Fibroblast of the conjunctiva (primary cell): ENCODE measurements around the gene CD40.
"Not testable (repeated sequence)": the region's sequence is repeated elsewhere in the genome, so short reads cannot be mapped to it uniquely, and the experiment has no call there.

Experiments
- DNase-seq: peaks from one replicate; pipeline ENCODE4 v3.0.0-alpha.2; 2010; ENCODE audit warnings: low read depth

The CD40 gene

DNA sequence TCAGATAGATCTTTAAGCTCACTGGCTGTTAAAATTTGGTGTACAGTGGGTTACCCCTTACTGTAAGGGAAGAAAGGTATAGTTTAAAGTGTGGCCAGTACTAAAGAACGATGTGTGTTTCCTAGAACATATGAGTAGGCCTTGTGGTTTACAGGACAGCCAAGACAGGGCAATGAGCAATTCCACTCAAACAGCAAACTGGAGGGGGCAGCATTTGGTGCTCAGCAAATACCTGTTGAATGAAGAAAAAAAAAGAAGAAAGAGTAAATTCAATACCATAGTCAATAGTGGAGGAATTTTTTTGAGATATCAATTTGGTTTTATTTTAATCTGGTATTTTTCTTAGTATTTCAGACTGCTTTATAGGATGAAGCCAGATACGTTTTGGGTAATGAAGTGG lies 24.6 kb upstream of the CD40 start:
- no peak for DNase-seq

DNA sequence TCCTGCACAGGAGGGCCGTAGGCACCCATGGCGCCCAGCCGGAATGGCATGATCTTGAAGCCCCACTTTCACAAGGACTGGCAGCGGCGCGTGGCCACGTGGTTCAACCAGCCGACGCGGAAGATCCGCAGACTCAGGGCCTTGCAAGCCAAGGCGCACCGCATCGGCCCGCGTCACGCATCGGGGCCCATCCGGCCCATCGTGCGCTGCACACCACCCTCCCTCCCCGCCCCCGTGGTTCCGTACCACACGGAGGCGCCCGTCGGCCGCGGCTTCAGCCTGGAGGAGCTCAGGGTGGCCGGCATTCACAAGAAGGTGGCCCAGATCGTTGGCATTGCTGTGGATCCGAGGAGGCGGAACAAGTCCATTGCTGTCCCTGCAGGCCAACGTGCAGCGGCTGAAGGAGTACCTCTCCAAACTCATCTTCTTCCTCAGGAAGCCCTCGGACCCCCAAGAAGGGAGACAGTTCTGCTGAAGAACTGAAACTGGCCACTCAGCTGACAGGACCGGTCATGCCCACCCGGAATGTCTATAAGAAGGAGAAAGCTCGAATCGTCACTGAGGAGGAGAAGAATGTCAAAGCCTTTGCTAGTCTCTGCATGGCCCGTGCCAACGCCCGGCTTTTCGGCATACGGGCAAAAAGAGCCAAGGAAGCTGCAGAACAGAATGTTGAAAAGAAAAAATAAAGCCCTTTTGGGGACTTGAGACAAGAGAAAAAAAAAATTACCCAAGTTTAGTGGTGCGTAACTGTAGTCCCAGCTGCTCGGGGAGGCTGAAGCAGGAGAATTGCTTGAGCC lies 18.4 kb upstream of the CD40 start:
- DNase-seq: no peak

DNA sequence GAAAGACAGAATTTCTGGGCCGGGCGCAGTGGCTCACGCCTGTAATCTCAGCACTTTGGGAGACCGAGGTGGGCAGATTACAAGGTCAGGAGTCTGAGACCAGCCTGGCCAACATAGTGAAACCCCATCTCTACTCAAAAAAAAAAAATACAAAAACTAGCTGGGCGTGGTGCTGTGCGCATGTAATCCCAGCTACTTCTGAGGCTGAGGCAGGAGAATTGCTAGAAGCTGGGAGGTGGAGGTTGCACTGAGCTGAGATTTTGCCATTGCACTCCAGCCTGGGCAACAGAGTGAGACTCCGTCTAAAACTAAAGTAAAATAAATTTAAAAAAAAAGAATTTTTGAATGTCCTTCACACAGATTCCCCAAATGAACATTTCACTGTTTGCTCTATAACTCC lies 17.7 kb upstream of the CD40 start:
- DNase-seq: not testable (repeated sequence)

DNA sequence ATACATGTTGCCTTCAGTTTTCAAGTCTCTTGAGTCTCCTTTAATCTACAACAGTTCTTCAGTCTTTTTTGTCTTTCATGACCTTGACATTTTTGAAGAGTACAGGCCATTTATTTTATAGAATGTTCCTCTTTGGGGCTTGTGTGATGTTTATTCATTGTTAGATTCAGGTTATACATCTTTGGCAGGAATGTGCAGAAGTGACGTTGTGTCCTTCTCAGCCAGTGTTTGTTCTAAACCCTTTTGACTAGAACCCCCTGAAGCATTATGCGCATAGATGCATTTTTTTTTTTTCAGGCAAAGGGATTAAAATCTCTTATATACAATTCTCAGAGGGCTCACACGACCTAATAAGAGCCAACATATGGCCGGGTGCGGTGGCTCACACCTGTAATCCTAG lies 17.1 kb upstream of the CD40 start:
- DNase-seq: no peak

DNA sequence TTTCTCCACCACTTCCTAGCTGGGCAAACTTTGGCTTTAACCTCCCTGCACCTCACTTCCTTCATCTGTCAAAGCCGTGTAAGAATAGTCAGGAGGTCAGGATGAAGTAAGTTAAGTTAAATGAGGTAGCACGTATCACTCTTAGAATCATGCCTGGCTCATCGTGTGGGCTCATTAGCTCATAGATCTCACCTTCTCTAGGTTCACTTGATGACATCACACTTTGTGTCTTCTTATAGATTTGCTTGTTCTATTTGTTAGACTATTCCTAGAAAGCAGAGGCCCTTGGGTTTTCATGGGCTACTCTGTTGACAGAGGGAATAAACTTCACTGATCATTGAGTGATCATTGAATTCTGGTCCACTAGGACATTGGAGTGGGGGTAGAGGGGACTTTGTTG lies 16.2 kb upstream of the CD40 start:
- DNase-seq: no peak

DNA sequence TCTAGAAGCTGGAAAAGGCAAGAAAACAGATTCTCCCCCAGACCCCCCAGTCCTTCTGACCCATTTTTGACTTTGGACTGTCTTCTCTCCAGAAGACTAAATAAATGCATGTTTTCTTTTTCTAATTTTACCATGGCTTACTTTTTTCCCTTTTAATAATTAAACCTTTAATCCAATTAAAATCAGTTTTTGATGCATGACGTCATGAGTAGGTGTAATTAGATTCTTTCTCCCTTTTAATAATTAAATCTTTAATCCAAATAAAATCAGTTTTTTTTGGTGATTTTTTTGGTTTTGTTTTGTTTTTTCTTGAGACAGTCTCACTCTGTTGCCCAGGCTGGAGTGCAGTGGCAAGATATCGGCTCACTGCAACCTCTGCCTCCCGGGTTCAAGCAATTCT lies 15.2 kb upstream of the CD40 start:
- DNase-seq: no peak

DNA sequence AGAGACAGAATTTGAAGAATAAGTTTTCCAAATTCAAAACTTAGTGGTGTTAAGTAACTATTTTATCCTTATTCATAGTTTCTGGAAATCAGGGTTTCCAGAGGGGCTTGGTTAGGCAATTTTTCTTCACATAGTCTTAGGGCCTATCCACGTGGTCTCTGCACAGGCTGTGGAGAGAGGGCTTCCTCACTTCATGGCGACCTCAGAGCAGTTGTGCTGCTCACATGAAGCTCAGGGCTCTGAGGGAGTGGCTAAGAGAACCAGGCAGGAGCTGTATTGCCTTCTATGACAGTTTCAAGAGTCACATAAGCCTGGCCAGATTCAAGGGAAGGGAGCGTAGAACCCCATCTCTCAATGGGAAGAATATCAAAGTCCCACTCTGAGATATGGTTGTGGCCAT lies 13.9 kb upstream of the CD40 start:
- DNase-seq: no peak

DNA sequence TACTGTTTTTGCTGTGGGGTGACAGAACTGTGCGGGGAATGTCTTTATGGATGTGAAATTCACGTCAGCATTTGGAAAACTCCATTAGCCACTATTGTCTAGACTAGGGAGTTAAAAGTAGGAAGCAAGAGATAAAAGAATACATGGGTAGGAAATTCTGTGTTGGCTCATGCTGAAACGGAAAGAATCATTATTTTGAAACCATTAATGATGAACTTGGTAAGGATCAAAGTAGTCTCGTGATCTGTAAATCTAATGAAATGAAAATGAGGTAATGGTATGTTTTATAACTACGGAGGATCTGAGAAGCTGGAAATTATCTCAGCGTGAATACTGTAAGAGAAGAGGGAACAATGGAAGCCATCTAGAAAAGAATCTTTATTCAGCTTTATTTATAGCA lies 11.1 kb upstream of the CD40 start:
- DNase-seq: no peak

DNA sequence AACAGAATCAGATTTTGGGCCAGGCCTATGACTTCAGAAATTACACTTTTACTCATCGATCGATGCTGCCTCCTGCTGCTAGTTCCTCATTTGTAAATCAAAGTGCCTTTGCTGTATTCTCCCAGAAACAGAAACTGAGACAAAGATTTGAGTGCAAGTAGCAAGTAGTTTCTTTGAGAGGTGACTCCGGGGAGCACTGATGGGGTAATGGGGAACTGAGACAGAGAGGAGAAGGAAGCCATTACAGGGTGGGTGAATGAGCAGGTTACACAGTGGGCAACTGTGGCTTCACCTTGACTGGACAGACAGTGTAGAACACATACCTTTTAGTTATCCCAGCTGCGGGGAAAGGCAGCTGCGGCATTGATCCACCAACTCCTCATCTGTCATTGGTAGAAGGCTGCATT lies 9.7 kb upstream of the CD40 start:
- no peak for DNase-seq

DNA sequence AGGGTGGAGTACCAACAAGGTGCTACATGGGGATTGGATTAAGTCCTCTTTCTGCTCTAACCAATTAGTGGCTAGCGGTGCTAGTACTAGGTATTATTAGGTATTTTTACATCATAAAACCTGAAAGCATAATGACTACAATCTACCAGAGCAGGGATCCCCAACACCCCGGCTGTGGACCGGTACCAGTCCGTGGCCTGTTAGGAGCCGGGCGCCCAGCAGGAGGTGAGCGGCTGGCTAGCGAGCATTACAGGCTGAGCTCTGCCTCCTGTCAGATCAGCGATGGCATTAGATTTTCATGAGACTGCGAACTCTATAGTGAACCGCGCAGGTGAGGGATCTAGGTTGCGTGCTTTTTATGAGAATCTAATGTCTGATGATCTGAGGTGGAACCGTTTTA lies 9.1 kb upstream of the CD40 start:
- DNase-seq: no peak

DNA sequence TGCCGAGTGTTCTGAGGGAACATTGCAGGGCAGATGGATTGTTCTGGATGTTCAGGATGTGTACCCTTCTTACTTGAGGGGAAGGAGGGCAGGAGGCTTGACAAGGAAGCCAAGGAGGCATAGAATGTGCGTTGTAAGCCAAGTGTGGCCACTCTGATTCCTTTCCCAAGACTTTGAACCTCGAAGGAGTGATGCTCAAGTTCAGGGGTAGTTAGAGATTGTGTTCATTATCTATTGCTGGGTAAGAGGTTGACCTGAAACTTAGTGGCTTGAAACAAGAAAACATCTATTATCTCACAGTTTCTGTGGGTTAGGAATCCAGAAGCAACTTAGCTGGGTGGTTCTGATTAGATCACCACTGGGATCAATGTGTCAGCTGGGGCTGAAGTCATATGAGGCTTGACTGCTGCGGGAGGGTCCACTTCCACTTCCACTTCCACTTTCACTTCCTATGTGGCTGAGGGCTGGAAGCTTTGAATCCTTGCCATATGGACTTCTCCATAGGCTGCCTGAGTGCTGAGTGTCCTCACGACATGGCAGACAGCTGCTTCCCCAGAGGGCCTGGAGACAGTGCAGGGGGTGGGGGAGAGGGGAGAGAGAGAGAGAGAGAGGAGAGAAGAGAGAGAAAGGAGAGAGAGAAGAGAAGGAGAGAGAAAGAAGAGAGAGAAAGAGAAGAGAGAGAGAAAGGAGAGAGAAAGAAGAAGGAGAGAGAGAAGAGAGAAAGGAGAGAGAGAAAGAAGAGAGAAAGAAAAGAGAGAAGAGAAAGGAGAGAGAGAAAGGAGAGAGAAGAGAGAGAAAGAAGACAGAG lies 6.9 kb upstream of the CD40 start:
- no peak for DNase-seq

DNA sequence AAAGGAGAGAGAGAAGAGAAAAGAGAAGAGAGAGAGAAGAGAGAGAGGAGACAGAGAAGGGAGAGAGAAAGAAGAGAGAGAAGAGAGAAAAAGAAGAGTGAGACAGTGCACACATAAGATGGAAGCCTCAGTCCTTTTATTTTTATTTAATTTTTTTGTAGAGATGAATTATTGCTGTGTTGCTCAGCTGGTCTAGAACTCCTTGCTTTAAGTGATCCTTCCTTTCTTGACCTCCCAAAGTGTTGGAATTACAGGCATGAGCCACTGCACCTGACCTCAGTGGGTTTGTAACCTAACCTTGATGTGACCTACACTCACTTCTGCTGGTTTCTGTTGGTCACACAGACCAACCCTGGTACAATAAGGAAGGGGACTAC lies 6.3 kb upstream of the CD40 start:
- no peak for DNase-seq

DNA sequence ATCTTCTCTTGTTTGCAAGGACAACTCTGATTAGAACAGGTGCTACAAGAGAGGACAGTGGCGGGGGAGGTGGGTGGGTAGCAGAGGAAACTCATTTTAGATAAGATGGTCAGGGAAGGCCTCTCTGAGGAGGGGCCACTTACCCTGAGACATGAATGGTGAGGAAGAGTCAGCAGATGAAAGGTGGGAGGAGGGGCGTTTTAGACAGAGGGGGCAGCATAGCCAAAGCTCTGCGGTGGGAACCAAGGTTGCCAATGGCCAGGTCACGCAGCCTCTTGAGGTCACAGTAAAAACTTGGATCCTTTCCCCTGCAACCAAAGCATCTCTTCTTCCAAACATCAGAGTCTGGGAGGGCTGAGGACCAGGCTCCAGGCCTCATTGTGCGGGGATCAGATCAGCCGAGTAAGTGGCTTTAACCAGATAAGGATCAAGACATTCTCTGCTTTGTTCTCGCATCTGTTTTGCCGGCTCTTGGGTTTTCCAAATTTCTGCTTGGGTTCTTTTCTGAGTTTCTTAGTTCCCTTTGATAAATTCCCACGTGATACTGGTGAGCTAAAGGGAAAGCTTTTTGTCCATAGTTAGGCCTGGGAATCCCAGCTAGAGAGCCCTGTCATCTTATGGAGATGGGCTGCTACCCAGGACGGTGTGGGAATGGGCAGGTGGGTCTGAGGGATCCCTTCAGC lies 5.5 kb upstream of the CD40 start:
- no peak for DNase-seq

DNA sequence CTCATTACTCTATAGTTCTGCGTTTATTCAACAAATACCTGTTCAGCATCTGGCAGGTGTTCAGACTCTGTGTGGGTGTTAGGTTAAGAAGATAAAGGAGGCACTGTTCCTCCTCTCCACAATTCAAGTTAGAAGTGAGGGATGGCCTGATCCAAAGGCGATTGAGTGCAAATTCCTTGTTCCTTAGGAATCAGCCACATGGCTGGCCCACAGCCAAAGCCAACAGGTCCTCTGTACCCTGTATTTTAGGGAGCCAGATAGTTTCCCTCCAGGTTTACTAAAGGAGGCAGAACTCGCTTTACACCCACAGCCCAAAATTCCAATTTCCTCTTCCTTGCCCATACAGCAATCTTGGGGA lies 5.0 kb upstream of the CD40 start:
- no peak for DNase-seq

DNA sequence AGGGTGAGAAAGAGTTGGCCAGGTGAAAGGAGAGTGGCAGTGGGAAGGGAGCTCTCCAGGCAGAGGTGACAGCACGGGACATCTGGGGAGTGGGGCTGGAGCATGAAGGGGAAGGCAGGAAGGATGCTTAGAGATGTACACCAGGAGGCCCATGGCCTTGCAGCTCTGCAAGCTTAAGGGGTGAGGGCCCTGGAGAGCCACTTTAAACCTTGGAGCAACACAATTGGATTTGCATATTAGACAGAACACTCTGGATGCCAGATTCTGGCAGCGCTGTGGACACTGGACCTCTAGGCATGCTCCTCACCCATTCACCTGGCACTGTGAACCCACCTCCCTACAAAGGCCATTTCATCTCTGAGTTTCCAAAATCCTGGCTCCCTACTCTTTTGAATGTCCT lies 3.7 kb upstream of the CD40 start:
- DNase-seq: no peak

DNA sequence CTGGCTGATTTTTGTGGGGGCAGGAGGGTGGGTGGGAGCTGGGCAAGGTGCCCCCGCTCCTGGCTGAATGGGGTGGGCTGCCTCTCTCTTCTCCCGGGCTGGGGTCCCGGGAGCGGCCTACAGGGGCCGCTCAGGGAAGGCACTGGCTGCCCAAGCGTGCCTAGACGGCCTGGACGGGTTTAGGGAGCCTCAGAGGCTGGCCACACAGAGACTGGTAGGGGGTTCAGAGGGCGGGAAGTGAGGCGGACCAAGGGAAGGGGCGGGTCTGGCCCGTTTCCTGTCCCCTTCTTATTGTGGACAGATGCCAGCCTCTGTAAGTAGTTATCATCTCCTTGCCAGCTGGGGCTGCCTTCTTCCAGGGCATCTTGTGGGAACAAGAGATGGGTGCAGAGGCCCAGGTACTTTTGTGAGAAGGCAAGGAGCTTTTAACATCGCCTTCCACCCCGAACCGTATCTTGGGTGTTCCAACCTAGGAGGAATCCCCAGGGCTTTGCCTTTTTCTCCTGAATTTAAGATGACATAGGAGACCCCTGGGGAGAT lies 437 bp downstream of the CD40 start:
- no peak for DNase-seq

DNA sequence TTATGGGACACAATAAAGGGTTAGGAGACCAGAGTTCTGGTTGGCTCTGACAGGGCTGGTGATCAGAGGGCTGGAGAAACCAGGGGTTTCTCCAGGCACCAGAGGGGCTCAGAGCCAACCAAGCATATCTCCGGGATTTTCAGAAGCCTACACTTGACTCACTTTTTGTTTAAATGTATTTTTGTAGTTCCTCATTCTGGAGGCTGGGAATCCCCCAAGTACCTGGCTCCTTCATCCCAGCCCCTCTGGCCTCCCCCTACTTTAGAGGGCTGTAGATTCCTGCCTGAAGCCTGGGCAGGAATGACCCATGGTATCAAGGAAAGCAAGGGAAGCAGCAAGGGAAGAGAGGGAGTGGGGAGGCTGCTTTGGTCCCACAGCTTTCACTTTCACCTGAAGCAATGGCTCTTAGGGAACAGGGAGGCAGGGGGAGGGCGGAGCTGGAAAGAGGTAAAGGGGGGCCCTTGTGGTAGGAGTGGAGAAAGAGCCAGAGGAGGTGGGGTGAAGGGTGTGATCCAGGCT lies 973 bp downstream of the CD40 start:
- no peak for DNase-seq

DNA sequence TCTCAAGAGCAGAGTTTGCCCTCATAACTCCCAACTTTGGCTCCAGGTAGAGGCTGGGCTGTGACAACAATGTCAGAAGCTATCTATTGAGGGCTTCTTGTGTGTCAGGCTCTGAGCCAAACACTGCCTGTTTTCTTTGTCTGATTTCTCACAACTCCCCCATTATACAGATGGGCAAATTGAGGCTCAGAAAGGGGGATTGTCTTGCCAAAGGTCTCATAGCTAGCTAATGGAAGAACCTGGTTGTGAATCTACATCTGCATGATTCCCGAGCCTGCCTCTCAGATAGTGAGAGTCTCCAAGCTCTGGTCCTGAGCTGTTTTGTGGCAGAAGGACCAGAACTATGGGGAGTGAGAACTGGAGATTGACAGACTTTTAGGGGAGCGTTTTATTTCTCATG lies 1.4 kb downstream of the CD40 start:
- DNase-seq: no peak

DNA sequence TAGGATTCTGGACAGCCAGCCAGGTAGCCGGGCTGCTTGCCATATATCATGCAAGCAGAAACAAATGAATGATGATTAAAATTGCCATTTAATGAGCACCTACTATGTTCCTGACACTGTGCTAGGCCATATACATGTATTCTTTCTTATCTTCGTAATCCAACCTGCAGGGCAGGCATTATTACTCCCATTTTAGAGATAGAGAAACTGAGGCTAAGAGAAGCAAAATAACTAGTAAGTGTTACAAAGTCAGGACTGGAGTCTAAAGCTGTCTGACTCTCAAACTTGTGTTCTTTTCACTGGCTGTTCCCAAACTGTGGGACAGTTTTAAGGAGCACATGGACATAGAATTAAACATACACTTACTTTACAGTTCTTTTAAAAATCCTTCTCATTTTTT lies 2.0 kb downstream of the CD40 start:
- DNase-seq: no peak

DNA sequence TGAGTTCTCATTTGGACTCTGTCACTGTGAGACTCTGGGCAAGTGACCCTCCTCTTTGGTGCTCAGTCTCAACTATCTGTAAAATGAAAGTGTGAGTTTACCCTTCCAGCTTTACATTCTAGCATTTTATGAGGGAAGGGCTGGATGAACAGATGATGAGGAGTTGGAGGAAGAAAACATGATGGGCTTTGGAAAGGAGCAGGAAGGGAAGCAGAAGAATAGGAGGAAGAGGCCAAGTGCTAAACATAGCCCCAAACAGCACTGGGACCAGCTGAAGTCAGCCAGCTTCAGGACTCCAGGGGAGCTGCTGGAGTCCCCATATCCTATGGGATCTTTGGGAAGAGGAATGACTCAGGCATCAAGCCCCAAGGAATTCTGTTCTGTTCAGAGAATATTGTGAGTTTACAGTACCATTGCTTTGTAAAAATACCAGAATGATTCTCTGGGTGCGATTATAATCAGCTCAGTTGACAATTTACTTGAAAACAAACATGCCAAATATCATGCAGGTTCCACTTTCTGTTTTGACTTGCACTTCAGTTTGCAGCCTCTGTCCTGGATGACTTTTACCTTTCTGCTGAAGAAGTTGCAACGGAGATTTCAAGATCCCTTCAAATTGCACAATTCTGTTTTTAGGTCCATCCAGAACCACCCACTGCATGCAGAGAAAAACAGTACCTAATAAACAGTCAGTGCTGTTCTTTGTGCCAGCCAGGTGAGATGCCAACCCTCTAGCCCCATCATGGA lies 3.2 kb downstream of the CD40 start:
- no peak for DNase-seq

DNA sequence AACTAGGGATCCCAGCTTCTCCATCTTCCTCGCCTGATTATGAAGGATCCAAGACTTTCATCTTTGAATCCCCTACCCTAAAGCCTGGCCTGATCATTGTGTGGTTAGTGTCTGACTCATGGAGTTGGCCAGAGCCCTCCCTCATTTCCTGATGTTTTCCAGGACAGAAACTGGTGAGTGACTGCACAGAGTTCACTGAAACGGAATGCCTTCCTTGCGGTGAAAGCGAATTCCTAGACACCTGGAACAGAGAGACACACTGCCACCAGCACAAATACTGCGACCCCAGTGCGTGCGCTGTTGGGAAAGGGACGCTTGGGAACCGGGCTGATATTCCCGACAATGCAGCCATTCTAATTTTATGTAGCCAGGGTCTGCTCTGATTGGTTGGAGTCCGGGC lies 4.0 kb downstream of the CD40 start:
- no peak for DNase-seq
